Peyer's patch (tissue), 4 donors: ENCODE data around the gene ANKMY2.

Experiments used
- CTCF ChIP-seq, 6 experiments: fragments of 450-650 bp in 4 of 6; fragments of 200-600 bp in 2 of 6; sonication (generic) in 1 of 6; IDR thresholded peaks; one replicate each; pipeline ENCODE4 v1.5.1; 2017 to 2019; ENCODE audit warnings: antibody characterized with exemption in 6 of 6, mild to moderate bottlenecking in 3 of 6, moderate library complexity in 1 of 6
- POLR2A ChIP-seq, 2 donors: fragments of 450-650 bp; IDR thresholded peaks; one replicate each; pipeline ENCODE4 v1.5.1; 2017; ENCODE audit warnings: antibody characterized with exemption in 2 of 2, mild to moderate bottlenecking in 2 of 2, moderate library complexity in 2 of 2

GRCh38 chr7:16637379-16637778 is 8.2 kb downstream of the ANKMY2 start:
- TF ChIP-seq POLR2A (IDR thresholded peaks at IDR 0.05) (no peak), CTCF (IDR thresholded peaks at IDR 0.05) (no peak)
